NOMO-1 (cell line): ENCODE measurements around the gene PRND.
"Not testable (repeated sequence)": the region's sequence is repeated elsewhere in the genome, so short reads cannot be mapped to it uniquely, and the experiment has no call there.

ENCODE experiments used
- DNase-seq, 2 experiments: peaks; one replicate each; lab custom pipeline; 2025; ENCODE audit not compliant: unreplicated experiment in 2 of 2; lab: John Stamatoyannopoulos, UW

Gene PRND

DNA sequence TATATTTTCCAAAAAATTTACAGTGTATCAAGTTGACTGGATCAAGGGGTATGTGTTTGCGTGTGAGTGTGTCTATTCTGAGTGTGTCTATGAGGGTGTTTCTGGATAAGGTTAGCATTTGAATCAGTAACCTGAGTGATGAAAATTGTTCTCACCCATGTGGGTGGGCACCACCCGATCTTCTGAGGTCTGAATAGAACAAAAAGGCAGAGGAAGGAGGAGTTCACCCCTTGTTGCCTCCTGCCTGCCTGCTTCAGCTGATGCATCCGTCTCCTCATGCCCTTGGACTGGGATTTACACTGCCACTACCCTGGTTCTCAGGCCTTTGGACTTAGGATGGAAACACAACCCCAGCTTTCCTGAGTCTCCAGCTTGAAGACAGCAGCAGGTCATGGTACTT is 13.7 kb upstream of the PRND start:
- no peak for DNase-seq

DNA sequence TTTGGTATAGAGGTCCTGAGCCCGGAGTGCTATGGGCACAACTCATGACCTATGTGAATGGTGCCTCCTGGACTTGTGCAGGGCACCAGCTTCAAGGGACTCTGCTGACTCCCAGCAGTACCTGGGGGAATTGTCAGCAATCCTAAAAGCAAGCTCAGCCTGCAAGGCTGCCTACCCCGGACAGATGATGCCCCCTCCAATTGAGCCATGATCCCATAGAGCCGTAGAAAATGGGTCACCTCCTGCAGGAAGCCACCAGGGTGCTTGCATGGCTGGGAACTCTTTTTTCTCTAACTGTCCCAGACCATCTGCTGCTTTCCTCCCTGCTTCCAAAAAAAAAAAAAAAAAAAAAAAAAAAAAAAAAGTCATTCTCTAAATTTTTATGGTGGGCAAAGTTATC is 12.9 kb upstream of the PRND start:
- DNase-seq = no peak

DNA sequence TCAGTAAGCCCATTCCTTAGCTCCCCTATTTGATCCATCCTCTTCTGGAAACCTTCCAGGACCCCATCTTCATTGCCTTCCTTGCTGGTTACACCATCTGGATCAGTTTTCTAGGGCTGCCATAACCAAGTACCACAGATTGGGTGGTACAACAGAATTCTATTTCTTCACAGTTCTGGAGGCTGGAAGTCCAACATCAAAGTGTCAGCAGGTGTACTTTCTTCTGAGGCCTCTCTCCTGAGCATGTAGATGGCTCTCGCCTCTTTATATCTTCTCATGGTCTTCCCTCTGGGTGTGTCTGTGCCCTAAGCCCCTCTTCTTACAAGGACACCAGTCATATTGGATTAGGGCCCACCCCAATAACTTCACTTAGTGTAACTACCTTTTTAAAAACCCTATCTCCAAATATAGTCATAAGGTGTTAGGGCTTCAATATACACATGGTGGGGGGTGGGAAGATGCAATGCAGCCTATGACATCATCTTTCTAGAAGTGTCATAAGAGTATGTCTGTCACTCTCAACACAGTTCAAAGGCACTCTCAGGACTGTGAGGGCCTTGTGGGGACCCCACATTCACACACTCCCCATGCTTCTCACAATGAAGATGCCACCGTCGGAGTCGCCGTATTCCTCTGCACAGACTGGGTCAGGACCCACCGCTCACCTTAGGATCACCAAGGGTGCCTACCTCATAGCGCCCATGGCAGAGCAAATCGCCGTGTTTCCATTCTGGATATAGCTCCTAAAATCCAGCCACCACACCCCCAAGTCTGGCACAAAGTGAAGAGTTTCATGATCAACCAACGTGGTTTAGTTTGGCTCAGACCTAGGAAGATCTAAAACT is 12.2 kb upstream of the PRND start:
- DNase-seq = no peak

DNA sequence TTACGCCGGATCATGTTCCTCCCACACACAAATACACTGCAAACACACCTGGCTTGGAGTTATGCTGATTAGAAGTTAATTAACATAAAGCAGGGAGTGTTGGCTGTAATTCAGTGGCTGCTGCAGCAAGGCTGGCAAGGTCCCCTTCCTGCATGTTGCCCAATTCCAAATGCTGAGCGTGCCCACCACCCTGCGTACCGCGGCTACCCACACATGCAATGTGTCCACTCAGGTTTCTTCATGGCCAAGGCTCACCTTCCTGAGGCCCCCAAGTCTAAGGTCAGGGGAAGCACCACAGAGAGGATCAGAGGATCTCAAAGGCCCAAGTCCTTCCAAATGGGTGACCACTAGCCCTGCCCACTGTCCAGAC is 11.6 kb upstream of the PRND start:
- DNase-seq = no peak

DNA sequence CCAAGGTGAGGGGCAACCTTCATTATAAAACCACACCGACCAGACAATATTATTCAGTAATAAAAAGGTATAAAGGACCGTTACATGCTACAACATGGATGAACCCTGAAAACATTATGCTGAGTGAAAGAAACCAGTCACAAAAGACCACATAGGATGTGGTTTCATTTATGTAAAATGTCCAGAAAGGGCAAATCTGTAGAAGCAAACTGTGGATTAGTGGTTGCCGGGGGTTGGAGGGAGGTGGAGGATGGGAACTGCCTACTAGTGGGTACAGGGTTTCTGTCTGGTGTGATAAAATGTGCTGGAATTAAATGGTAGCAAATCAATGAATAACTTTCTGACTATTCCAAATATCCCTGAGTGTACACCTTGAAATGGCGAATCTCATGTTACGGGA is 10.2 kb upstream of the PRND start:
- DNase-seq = no peak

DNA sequence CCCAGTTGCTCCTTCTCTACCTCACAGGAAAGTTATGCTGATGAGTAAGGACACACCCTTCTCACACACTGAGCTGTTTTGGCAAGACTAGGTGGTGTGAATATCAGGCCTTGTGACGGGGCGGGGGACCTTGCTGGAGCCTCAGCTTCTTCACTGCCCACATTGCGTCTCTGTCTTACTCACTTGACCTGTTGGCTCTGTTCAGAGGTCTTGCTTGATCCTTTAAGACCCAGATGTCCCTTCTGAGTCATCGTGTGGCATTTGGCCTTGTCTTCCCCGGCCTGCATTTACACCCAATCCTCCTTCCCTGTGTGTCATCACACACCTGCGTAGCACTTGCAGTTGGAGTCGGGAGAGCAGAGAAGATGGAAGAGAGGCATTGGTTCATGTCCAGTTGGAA is 8.3 kb upstream of the PRND start:
- DNase-seq = no peak

DNA sequence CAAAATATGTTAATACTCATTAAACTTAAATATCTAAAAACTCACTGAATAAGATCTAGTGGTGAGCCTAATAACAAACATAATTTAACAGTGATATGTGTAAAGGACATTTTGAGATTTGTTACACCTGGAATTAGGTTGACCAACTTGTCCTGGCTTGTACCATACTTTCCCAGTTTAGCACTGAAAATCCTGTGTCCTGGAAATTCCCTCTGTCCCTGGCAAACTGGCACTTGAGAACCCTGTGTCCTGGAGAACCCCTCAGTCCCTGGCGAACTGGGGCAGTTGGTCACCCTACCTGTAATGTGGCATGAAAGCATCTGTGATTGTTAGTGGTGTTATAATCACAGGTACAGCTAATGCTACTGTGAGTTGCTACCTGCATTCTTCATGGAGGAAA is 6.9 kb upstream of the PRND start:
- no peak for DNase-seq

DNA sequence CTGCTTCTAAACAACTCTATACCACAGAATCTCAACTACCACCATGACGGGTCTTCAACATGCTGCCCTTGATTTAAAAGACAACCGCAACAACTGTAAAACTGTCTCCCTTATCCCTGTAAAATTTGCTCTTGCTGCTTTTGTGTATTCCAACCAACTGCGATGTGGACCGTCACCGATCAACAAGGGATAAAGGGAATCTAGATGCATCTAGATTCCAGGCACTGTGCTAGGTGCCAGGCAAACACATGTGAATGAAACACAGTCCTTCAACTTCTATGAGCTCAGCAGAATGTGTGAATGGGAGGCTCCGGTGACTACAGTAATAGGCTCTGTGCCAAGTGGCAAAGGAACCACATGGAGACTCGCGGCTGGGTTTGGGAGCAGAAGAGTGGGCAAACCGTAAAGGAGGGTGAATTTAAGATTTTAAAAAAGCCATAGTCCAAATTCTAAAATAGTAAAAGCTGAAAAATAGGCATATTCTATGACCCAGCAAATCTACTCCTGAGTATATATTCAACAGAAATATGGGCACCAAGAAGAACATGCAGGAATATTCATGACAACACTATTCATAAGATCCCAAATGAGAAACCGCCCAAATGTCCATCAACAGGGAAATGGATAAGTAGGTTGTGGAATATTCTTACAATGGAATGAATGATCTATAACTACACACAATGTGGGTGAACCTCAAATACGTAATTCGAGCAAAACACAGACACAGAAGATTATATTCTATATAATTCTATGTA is 3.7 kb upstream of the PRND start:
- no peak for DNase-seq

DNA sequence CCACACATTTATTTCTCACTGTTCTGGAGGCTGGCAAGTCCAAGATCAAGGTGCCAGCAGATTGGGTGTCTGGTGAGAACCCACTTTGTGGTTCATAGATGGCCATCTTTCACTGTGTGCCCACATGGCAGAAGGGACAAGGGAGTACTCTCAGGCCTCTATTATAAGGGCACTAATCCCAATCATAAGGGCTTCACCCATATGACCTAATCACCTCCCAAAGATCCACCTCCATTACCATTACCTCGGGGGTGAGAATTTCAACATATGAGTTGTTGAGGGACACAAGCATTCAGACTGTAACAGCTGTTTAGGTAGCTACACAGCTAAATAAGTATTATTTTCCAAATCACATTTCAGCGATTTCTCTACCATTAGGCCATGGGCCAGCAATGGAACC is 2.5 kb upstream of the PRND start:
- no peak for DNase-seq

DNA sequence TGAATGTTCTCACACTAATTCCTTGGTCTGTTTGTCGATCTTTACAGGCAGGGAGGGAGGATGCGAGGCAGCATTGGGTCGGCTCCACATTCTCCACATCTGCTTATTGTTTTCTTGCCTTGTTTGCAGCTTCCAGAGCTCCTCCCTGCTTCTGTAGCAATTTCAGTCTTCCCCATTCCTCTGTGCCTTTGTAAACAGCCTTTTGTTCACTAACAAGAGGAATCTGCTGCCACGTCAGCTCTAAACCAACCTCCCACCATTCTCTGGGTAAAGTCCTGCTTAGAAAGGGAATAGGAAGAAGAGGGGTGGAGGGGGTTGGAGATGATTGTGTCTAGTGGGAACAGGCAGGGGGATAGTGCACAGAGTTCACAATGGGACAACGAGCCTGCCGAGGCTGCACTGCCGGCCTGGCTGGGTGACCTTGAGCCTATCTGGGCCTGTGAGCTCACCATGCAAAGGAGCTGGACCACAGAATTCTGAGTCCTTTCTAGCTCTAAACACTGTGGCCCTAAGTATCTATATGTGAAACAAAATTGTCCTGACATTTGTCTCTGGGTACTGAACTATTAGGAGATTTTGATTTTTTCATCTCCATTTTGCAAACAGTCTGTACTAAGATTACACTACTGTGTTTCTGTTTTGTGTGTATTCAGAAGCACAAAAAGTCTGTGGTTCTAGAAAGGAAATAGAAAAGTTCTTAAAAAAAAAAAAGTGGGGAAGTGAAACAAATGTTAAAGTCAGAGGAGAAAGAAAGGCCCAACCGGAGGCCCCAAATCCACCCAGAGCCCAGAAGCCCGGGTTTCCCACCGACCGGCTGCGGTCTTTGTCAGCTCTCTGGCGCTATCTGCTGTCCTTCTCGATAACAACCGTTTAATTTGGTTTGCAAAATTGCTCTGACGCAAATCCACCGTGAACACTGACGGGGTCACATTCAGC is 1.4 kb upstream of the PRND start:
- peak; percentile 94 to 97 for DNase-seq

DNA sequence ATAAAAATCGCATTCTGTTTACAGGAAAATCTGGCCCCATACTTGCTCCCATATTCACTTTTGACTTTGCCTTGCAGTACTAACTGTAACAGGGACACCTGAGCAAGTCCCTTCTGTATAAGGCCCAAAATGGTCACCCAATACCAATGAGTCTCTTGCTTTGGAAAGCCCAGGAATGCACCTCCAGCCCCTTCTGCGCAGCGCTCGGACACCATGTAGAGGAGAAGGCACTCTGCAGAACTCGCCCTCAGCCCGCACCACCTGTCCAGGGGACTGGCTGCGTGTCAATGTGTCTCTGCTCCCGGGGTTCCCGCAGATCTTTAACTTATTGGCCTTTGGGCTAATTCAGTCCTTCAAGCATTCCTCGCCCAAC is 746 bp upstream of the PRND start:
- no peak for DNase-seq

DNA sequence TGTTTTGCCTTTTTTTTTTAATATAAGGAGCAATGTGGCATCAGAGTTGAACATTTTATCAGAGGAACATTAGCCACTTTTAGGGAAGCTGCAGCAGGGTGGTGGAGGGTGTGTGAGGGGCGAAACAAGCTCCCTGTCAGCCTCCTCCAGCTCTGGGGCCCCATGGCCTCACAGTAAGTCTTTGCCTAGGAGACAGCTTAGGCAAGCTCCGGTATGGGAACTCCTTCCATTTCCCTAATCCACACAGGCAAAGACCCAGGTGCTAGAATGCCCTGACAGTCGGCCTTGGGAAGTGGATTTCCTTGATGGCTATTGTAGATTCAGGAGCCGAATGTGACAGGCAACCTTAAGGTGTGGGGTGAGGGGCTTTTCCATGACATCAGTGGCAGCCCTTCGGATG is 862 bp downstream of the PRND start:
- DNase-seq = no peak

DNA sequence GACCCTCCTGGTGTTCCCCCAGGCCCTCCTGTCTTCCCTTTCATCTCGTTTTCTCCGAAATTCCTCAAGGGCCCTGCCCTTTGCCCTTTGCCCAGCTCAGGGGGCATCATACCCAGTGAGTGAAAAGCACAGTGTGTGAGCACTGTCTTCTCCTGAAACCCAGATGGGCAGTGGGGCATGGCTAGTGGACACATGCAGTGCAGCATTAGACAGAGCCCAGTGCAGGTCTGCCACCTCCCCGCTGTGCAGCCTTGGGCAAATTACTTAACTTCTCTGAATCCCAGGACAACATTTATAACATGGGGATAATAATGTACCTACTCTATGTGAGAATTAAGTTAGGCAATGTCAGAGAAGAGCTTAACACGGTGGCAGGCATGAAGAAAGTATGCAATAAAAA is 1.3 kb downstream of the PRND start:
- DNase-seq = no peak

DNA sequence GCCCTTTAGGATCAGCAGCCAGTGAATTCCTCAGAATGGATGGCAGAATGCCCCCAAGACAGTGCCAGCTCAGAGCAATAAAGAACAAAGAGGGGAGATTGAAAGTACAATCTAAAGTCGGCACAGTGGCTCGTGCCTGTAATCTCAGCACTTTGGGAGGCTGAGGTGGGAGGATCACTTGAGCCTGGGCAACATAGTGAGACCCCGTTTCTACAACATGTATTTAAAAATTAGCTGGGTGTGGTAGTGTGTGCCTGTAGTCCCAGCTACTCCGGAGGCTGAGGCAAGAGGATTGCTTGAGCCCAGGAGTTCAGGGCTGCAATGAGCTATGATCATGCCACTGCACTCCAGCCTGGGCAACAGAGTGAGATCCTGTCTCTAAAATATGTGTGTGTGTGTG is 1.8 kb downstream of the PRND start:
- DNase-seq = not testable (repeated sequence)

DNA sequence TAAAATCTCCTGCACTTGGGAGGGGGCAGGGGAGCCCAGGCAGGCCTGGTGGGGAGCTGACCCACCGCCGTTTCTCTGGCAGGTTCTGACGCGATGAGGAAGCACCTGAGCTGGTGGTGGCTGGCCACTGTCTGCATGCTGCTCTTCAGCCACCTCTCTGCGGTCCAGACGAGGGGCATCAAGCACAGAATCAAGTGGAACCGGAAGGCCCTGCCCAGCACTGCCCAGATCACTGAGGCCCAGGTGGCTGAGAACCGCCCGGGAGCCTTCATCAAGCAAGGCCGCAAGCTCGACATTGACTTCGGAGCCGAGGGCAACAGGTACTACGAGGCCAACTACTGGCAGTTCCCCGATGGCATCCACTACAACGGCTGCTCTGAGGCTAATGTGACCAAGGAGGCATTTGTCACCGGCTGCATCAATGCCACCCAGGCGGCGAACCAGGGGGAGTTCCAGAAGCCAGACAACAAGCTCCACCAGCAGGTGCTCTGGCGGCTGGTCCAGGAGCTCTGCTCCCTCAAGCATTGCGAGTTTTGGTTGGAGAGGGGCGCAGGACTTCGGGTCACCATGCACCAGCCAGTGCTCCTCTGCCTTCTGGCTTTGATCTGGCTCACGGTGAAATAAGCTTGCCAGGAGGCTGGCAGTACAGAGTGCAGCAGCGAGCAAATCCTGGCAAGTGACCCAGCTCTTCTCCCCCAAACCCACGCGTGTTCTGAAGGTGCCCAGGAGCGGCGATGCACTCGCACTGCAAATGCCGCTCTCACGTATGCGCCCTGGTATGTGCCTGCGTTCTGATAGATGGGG is 3.0 kb downstream of the PRND start:
- no peak for DNase-seq

DNA sequence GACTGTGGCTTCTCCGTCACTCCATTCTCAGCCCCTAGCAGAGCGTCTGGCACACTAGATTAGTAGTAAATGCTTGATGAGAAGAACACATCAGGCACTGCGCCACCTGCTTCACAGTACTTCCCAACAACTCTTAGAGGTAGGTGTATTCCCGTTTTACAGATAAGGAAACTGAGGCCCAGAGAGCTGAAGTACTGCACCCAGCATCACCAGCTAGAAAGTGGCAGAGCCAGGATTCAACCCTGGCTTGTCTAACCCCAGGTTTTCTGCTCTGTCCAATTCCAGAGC is 3.5 kb downstream of the PRND start:
- no peak for DNase-seq

DNA sequence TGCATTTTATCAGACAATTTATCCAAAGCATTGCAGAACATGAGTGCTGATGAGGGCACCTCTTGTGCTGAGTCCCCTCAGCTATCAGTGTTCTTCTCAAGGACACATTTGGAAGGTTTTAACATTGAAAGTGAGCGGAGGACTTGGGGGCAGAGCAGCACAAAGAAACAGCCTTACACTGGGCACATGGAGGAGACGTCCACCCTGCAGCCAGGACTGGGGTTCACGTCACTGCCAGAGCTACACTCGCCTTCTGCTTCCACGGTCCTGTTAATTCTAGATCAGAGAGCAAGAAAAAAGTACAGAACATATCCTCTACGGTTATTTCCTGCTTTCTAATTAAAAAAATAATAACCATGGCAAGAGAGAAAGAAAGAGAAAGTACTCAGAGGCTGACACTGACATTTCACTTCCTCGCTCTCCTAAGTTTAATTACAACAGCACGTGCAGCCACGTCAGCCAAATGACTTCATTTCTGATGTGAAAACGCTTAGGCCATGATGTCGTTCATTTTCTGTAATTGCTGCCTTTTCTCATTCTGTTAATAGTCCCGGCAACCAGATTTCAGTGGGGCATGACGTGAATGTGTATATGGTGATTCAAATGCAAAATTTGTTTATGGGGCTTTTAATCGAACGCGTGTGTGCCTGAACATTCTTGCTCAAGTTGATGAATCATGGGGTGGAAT is 5.1 kb downstream of the PRND start:
- peak; percentile 20 to 85 for DNase-seq

DNA sequence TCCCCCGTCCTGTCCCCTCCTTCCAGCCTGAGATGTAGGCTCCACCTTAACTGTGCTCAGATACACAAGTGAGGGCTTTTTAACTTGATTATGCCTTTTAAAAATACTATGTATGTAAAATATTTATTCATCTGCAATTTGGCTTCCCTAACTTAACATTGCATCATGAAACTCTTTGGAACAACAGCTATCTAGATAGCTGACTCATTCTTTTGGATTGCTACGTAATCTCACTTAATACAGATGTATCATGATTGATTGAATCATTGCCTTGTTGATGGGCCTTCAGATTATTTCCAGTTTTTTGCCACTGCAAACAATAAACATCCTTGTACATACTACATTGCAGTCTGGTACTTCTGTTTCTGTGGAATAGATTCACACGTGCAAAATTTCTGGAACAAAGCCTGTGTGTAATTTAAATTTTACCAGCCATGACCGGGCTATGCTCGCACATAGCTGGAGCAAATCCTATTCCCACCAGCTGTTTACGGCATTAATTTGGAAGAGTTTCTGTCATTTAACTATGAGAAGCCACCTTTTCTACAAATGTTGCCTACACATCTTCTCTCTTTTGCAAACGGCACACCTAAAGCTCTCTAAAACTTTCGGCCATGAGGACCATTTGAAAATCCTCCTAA is 6.5 kb downstream of the PRND start:
- no peak for DNase-seq

DNA sequence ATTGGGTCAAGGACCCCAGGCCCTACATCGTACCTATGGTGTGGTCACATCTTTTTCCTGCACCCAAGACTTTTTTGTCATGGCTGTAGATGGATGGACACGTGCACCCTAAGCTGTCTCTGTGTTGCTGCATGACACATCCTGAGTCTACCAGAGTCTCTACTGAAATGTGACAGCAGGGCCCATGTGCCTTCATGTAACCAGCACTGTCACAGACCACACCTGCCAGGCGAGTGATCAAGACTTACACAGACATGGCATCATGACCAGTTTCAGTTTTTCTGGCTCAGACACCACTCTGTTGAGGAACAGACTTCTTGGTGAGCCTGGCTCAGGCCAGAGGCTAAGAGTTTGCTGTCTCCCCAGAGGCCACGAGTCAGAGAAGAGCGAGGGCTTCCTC is 7.6 kb downstream of the PRND start:
- no peak for DNase-seq

DNA sequence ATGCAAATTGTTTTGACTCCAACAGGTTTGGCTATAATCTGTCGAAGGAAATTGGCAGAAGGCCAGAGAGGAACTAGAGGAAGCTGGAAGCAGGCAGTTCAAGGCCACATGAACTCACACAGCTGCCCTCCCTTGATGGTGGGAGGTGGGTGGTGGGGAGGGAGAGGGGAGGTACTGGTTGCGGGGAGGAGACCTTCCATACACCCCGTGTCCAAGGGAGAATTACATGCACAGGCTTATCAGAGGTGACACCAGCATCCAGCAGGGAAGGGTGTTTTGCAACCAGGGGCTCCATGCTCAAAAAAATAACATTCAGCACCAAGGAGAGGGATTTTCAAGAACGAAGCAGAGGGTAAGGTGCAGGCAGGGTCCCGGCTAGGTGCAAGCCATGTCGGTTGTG is 9.1 kb downstream of the PRND start:
- DNase-seq = peak in 1 of 2 experiments; percentile 3
